ENCODE measurements around the gene ZNF24. TPM values are rescaled to one million over a fixed set of nuclear protein-coding genes. Genes with fewer than 3 reads are reported as not detected.

The ZNF24 gene
- polyA plus RNA-seq, 3 donors: 12.9 to 64.4 (median 54.3) TPM

DNA sequence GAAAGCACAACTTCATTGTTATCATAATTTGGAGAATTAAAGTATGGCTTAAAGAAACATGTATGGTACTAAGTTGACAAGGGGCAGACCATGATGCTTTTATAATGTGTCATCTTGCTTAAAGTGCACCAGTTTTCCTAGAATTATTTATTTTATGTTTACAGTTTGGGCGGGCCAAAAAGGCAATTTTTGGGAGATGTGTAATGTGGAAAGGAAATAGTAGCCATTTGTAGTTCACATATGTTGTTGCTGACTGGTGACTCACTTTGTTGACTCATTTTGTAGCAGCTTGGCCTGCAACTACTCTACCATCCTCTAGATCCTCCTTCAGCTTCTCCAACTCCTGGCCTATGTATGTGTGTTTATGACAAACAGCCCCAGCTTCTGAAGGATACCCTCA, 61.9 kb downstream of the ZNF24 start:
- Histone ChIP-seq H3K79me2 (ENCODE audit: insufficient read depth, low read length) (no peaks in the 10 kb centered on the region), H3K9ac (ENCODE audit: insufficient read depth, low read length, poor library complexity, severe bottlenecking) (no peak overlapping the region), H3K4me3 (replicated peaks in 1 of 3; ENCODE audit: low read depth in 2 of 3, low read length in 3 of 3) (no peak overlapping the region), H3K9me3 (replicated peaks in 1 of 2; ENCODE audit: control insufficient read depth in 1 of 2, insufficient read depth in 1 of 2, low read length in 2 of 2) (peaks cover 26 to 29% of the 10 kb centered on the region in 2 donors), H2AFZ (ENCODE audit: insufficient read depth, low read depth, low read length, poor library complexity, severe bottlenecking) (no peak overlapping the region), H3K27ac (ENCODE audit: low read depth in 1 of 2, low read length in 2 of 2) (no peak overlapping the region), H3K4me2 (replicated peaks; ENCODE audit: extremely low read depth, low read length, poor library complexity, severe bottlenecking) (no peak overlapping the region), H4K20me1 (ENCODE audit: insufficient read depth, low read length) (no peaks in the 10 kb centered on the region), H3K4me1 (ENCODE audit: control insufficient read depth in 1 of 2, insufficient read depth in 2 of 2, low read length in 2 of 2) (no peaks in the 10 kb centered on the region), H3K36me3 (replicated peaks in 1 of 2; ENCODE audit: control insufficient read depth in 1 of 2, insufficient read depth in 2 of 2, low read length in 2 of 2) (no peaks in the 10 kb centered on the region), H3K27me3 (ENCODE audit: control insufficient read depth in 2 of 2, insufficient read depth in 2 of 2, low read length in 2 of 2) (no peaks in the 10 kb centered on the region)
- Mint-ChIP-seq H3K36me3 (peaks cover 2 to 17% of the 10 kb centered on the region in 2 donors), H3K27ac (no peak overlapping the region), H3K4me3 (no peak overlapping the region), H3K4me1 (no peaks in the 10 kb centered on the region), H3K27me3 (ENCODE audit: low read depth in 3 of 3) (no peaks in the 10 kb centered on the region), H3K9me3 (peaks cover 21 to 52% (median 39%) of the 10 kb centered on the region in 7 donors)
- TF ChIP-seq, protein P1, sequence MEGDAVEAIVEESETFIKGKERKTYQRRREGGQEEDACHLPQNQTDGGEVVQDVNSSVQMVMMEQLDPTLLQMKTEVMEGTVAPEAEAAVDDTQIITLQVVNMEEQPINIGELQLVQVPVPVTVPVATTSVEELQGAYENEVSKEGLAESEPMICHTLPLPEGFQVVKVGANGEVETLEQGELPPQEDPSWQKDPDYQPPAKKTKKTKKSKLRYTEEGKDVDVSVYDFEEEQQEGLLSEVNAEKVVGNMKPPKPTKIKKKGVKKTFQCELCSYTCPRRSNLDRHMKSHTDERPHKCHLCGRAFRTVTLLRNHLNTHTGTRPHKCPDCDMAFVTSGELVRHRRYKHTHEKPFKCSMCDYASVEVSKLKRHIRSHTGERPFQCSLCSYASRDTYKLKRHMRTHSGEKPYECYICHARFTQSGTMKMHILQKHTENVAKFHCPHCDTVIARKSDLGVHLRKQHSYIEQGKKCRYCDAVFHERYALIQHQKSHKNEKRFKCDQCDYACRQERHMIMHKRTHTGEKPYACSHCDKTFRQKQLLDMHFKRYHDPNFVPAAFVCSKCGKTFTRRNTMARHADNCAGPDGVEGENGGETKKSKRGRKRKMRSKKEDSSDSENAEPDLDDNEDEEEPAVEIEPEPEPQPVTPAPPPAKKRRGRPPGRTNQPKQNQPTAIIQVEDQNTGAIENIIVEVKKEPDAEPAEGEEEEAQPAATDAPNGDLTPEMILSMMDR (IDR thresholded peaks at IDR 0.05): no peak
- no peak for DNase-seq
- WGBS (ENCODE audit: insufficient coverage): no CpG with 5 or more reads among the region's 1 CpG
- intact Hi-C loops (cut with micrococcal nuclease): no loop called here

Other genes starting within 250 kb of the ZNF24 start
- 1 to 10 TPM; 3.6 to 6.6 (median 3.6) TPM for gene ZNF397, start 103.4 kb downstream of the ZNF24 start, polyA plus RNA-seq
- 1 to 10 TPM; 1.3 to 3.2 (median 1.7) TPM for gene ZSCAN30, start 54.2 kb downstream of the ZNF24 start, polyA plus RNA-seq
- gene ZNF396, start 32.9 kb upstream of the ZNF24 start, polyA plus RNA-seq: 1 to 10 TPM; 1.0 to 1.9 (median 1.1) TPM
- gene INO80C, start 153.5 kb upstream of the ZNF24 start, polyA plus RNA-seq: 10 to 100 TPM; 17.7 to 27.9 (median 22.3) TPM
- 10 to 100 TPM; 16.8 to 58.5 (median 22.9) TPM for gene GALNT1, start 237.3 kb upstream of the ZNF24 start, polyA plus RNA-seq